B cell (primary cell): ENCODE results near the gene ALPK3. TPM values are rescaled to one million over a fixed set of nuclear protein-coding genes. Genes with fewer than 3 reads are reported as not detected.

Source experiments
- ATAC-seq: fragments of 200-7000 bp; cut with Tn5 transposase; one replicate; pipeline ENCODE4 v1.10.0; 2021; ENCODE audit warnings: low read depth, mild to moderate bottlenecking, moderate number of reproducible peaks, moderate library complexity
- CTCF ChIA-PET: fragments of 350-600 bp; sonication (Branson Sonifier 250); formaldehyde crosslinking; loops from one replicate; lab custom pipeline; 2021; ENCODE audit warnings: antibody characterized with exemption, inconsistent platforms; lab: Charles Lee
- POLR2A ChIA-PET: fragments of 350-600 bp; sonication (Branson Sonifier 250); formaldehyde crosslinking; loops from one replicate; lab custom pipeline; 2021; ENCODE audit warnings: antibody characterized with exemption; lab: Charles Lee
- DNase-seq: peaks from one replicate; pipeline ENCODE4 v3.0.0; 2013
- H2AFZ ChIP-seq: 2 replicates; pipeline ENCODE4 v1.6.1; 2012; ENCODE audit warnings: mild to moderate bottlenecking, low read depth, low read length; ENCODE audit not compliant: insufficient read depth, poor library complexity, severe bottlenecking
- H3K27ac ChIP-seq, 2 donors: 1 replicate in 1 of 2; 2 replicates in 1 of 2; pipeline ENCODE4 v1.5.1; 2012 to 2013; ENCODE audit warnings: low read length in 2 of 2, mild to moderate bottlenecking in 2 of 2, moderate library complexity in 1 of 2
- H3K27me3 ChIP-seq, 4 experiments: fragments of 200-600 bp in 1 of 4; sonication (generic) in 1 of 4; replicated peaks in 1 of 4; 1 replicate in 2 of 4; 2 replicates in 2 of 4; pipeline versions ENCODE4 v1.6.1 to v1.7.0; 2013 to 2016; ENCODE audit warnings: low read length in 3 of 4, mild to moderate bottlenecking in 2 of 4, mixed read lengths in 1 of 4, moderate library complexity in 1 of 4; ENCODE audit not compliant: insufficient read depth in 4 of 4, control insufficient read depth in 3 of 4; ENCODE audit errors: control extremely low read depth in 1 of 4
- H3K36me3 ChIP-seq, 2 experiments: replicated peaks in 1 of 2; 1 replicate in 1 of 2; 2 replicates in 1 of 2; pipeline versions ENCODE4 v1.6.1 to v1.7.1; 2013; ENCODE audit warnings: low read length in 1 of 2; ENCODE audit not compliant: insufficient read depth in 2 of 2, control insufficient read depth in 1 of 2; ENCODE audit errors: control extremely low read depth in 1 of 2, extremely low read depth in 1 of 2
- H3K4me1 ChIP-seq, 2 donors: fragments of 200-600 bp in 1 of 2; sonication (generic) in 1 of 2; 1 replicate in 1 of 2; 2 replicates in 1 of 2; pipeline versions ENCODE4 v1.5.1 to v1.6.1; 2013 to 2017; ENCODE audit warnings: low read length in 2 of 2; ENCODE audit not compliant: control insufficient read depth in 2 of 2, insufficient read depth in 2 of 2
- H3K4me2 ChIP-seq: replicated peaks from 2 replicates; pipeline ENCODE3; 2012; ENCODE audit warnings: mild to moderate bottlenecking, low read depth, low read length; ENCODE audit not compliant: poor library complexity, severe bottlenecking
- H3K4me3 ChIP-seq, 5 experiments: fragments of 200-600 bp in 1 of 5; sonication (generic) in 1 of 5; 1 replicate in 3 of 5; 2 replicates in 2 of 5; pipeline versions ENCODE4 v1.5.1 to v1.7.0; 2011 to 2016; ENCODE audit warnings: low read length in 4 of 5, mild to moderate bottlenecking in 4 of 5, low read depth in 2 of 5, control low read depth in 1 of 5, moderate library complexity in 1 of 5; ENCODE audit not compliant: insufficient read depth in 1 of 5; ENCODE audit errors: control extremely low read depth in 1 of 5, extremely low read depth in 1 of 5
- H3K79me2 ChIP-seq: fragments of 200-600 bp; sonication (generic); one replicate; pipeline ENCODE4 v1.6.0; 2016; ENCODE audit warnings: low read length; ENCODE audit not compliant: control insufficient read depth, insufficient read depth
- H3K9ac ChIP-seq: fragments of 200-600 bp; sonication (generic); 2 replicates; pipeline ENCODE4 v1.6.1; 2017; ENCODE audit warnings: mild to moderate bottlenecking, low read length, moderate library complexity
- H3K9me3 ChIP-seq, 3 donors: one replicate each; pipeline versions ENCODE4 v1.6.1 to v1.7.1; 2013; ENCODE audit warnings: low read length in 2 of 3; ENCODE audit not compliant: control insufficient read depth in 2 of 3, insufficient read depth in 1 of 3; ENCODE audit errors: control extremely low read depth in 1 of 3
- H4K20me1 ChIP-seq: 2 replicates; pipeline ENCODE4 v1.6.0; 2012; ENCODE audit warnings: mild to moderate bottlenecking, low read length; ENCODE audit not compliant: insufficient read depth, control insufficient read depth, poor library complexity, severe bottlenecking
- H3K27ac Mint-ChIP-seq: one replicate; pipeline ENCODE4 v1.8.0; 2021; ENCODE audit warnings: mixed read lengths
- H3K27me3 Mint-ChIP-seq: one replicate; pipeline ENCODE4 v1.8.0; 2021; ENCODE audit warnings: mixed read lengths
- H3K4me1 Mint-ChIP-seq: one replicate; pipeline ENCODE4 v1.8.0; 2021; ENCODE audit warnings: mixed read lengths
- H3K4me3 Mint-ChIP-seq: one replicate; pipeline ENCODE4 v1.8.0; 2021; ENCODE audit warnings: mixed read lengths
- H3K9me3 Mint-ChIP-seq: one replicate; pipeline ENCODE4 v1.8.0; 2022; ENCODE audit warnings: mixed read lengths; ENCODE audit not compliant: insufficient read depth
- CTCF ChIP-seq: fragments of 200-600 bp; IDR thresholded peaks from one replicate; pipeline ENCODE4 v1.8.0; 2022; ENCODE audit warnings: antibody characterized with exemption, mild to moderate bottlenecking
- EZH2 ChIP-seq: IDR thresholded peaks from 2 replicates; pipeline ENCODE4 v1.6.1; 2012; ENCODE audit warnings: borderline replicate concordance, low read depth, mild to moderate bottlenecking, moderate library complexity, low read length; ENCODE audit not compliant: insufficient read depth, poor library complexity, severe bottlenecking
- WGBS: methylation state at CpG from one replicate; pipeline ENCODE4 v1.1.5; 2013; ENCODE audit warnings: missing lambda C conversion rate; ENCODE audit not compliant: insufficient coverage; 5-methylcytosine and 5-hydroxymethylcytosine counted together
- intact Hi-C: fragments of 100-400 bp; cut with micrococcal nuclease; formaldehyde crosslinking; loops from one replicate; pipeline ENCODE4 v1.10.0; 2022
- polyA plus RNA-seq: library from polyadenylated mRNA; depleted of rRNA; stranded (reverse); fragments of >200 nt; gene quantifications from 2 replicates; pipeline ENCODE4 v1.2.3, GENCODE V29; 2012
- total RNA-seq, 2 donors: library from RNA; stranded (reverse); fragments of 120-200 nt in 1 of 2; gene quantifications; 1 replicate in 1 of 2; 2 replicates in 1 of 2; pipeline versions ENCODE4 v1.2.3 to v1.2.4, GENCODE V29; 2013 to 2022

Gene ALPK3
- total and polyA plus RNA-seq, 2 donors (not counting 1 experiment from before 2014, with no cell fraction given) = 0.07 to 0.15 TPM

GRCh38 chr15:84840255-84840654 lies 23.1 kb downstream of the ALPK3 start:
- intact Hi-C loops = no loop called here
- POLR2A ChIA-PET = no interaction called here
- 87% methylated on average over 10 of the region's 10 CpGs for WGBS

More at GRCh38 chr15:84840255-84840654, 23.1 kb downstream of the ALPK3 start:
- Histone ChIP-seq H3K36me3 (no peaks in the 10 kb centered on the region), H3K79me2 (no peaks in the 10 kb centered on the region), H3K4me1 (no peaks in the 10 kb centered on the region), H3K4me3 (no peak overlapping the region), H3K27ac (no peak overlapping the region), H3K27me3 (no peaks in the 10 kb centered on the region), H3K9ac (no peak overlapping the region), H3K4me2 (no peak overlapping the region), H4K20me1 (no peaks in the 10 kb centered on the region), H3K9me3 (no peaks in the 10 kb centered on the region), H2AFZ (no peak overlapping the region)
- Mint-ChIP-seq H3K27me3 (peaks cover 23% of the 10 kb centered on the region), H3K4me1 (no peaks in the 10 kb centered on the region), H3K4me3 (no peak overlapping the region), H3K9me3 (no peaks in the 10 kb centered on the region), H3K27ac (no peak overlapping the region)
- CTCF ChIA-PET = no interaction called here
- ATAC-seq (no peak), DNase-seq (no peak)
- no peak for TF ChIP-seq EZH2
- no peak for TF ChIP-seq CTCF
